GM18873 (cell line): ENCODE data around the gene ARHGAP24.
"Not testable (repeated sequence)": the region's sequence is repeated elsewhere in the genome, so short reads cannot be mapped to it uniquely, and the experiment has no call there.

Source experiments
- ATAC-seq: cut with Tn5 transposase; IDR thresholded peaks from one replicate; pipeline ENCODE4 v1.9.1; 2021; ENCODE audit warnings: mild to moderate bottlenecking, moderate library complexity, moderate number of reproducible peaks; ENCODE audit not compliant: unreplicated experiment, low FRiP score

Gene ARHGAP24

DNA sequence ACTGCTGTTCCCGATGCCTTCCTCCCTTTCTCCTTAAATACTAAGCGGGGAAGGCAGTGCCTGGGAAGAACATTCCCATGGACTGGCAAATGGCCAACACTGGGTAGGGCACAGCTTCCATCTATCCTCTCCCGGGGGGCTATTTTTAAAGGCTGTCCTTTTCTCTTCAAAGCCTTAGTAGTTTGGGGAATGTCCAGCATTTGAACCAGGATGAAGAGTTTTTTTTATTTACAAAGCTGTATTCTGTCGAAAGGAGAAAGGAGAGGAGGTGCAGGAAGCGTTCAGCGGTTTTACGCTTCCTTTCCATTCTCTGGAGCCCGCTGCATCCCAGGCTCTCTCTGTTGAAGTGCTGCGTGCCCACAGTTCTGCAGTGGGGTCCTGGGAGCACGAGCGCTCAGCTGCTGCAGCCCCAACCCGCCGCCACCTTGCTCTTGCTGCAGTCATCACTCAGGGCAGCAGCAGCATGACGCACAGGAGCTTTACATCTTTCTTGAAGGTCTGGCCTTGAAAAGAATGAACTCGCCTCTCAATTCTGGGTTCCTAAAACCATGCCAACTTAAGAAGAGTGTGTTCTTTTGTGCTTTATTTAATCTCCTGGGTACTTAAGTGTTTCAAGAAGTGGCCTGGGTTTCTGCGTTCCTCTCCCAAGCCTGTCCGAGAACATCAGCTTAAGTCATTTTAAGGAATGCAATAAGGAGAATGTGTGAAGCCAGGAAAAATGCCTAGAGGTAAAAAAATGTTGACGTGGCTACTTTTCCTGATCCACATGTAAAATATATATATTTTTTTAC, 457.7 kb downstream of the ARHGAP24 start:
- ATAC-seq: no peak

DNA sequence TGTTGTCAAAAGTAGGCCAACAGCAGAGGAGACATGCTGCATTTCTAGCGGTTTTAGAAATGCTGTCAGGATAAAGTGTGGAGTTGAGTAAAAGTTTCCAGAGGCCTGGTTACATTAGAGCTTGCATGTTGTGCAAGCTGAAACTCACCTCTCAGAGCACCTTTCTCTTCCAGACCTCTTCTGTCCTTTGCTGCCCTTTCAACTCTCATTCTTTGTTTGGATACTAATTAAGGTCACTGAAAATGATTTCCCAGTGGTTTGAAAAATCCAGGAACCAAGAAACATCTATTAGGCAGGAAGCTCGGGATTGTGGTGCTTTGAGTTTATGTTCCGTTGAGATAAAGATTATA, 458.3 kb downstream of the ARHGAP24 start:
- ATAC-seq: no peak

DNA sequence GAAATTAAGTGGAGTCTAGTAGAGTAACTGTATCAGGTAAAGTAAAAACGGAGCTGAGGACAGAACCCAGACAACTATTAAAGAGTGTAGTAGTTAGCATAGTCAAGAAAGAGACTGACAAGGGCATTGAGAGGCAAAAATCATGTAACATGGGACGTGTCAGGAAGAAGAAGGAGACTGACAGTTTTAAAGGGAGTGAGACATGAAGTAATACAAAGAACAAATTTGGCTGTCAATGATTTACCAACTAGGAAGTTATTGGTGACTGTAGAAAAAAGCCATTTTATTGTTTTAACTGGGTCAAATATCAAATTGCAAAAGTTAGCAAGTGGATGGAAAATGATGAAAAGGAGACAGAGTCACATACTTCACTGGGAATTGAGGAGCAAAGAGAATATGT, 462.6 kb downstream of the ARHGAP24 start:
- no peak for ATAC-seq

DNA sequence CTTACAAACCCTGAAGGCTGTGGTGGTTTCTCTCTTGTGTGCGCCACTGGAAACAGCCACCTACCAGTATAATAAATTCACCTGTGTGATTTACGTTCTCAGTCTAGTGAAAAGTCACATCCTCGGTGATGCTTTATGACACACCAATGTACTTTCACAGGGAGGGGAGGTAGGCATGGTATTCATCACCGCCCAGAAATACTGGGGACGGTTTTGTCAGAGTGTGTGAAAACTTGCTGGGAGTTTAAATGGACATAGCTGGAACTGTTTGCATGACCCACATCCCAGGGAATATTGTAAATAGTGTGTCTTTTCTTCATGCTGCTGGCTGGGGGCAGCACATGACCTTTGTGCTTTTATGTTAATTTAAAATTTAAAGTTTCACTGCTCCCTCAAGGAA, 463.1 kb downstream of the ARHGAP24 start:
- ATAC-seq: no peak

DNA sequence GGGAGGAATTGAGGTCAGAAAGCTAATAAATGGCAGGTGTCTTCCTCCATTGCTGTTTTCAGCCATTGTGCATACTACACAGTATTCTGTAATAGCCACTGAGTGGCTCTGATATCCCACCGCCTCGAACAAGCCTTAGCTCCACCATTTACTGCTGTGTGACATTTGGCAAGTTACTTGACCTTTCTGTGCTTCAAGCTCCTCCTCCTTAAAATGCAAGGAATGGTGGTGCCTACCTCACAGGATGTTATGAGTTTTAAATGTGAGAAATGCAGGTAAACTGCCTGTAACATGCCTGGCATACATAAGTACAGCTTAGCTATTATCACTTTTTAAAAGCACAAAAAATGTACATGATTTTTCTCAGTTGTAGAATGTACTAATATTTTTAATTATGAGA, 464.0 kb downstream of the ARHGAP24 start:
- no peak for ATAC-seq

DNA sequence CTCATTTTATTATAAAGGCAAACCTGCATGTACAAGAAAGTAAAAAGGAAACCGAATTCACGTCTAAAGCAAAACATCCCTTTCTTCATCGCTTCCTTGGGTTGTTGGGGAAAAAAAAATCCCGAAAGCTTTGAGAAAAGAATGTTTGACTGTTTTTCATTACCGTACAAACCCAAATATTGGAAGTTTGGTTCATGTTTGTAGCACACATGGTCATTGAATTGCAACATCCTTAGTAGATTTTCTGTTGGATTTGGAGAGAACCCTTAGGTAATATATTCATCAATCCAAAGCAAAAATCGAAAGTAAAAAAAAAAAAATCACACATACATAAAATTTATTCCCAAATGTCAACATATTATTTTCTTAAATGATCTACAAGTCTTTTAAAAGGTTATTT, 464.6 kb downstream of the ARHGAP24 start:
- no peak for ATAC-seq

DNA sequence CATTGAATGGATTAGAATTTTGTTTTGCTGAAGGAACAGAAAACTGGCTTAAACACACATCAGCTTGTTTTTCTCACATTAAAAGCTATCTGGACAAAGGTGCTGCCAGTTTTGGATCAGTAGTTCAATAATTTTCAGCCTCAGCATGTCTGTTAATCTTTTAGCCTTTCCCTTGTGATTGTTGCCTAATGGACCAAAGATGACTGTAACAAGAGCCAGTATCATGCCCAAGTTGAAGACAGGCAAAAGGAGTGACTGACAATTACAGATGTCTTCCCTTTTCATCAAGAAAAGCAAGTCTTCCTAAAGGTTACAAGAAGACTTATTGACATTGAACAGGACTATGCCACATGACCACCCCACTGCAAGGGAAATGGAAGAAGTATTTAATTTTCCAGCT, 465.2 kb downstream of the ARHGAP24 start:
- ATAC-seq: no peak

DNA sequence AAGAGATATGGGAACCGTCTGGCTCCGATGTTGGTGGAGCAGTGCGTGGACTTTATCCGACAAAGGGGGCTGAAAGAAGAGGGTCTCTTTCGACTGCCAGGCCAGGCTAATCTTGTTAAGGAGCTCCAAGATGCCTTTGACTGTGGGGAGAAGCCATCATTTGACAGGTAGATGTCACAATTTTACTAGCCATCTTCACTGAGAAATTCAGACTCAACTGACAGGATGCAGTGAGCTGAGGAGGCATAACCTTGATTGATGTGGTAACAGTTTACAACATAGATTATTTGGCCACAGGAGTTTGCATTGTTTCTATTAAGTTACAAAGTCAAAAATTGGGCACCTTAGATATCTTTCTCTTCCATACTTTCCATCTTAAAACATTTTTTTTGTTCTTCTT, 467.2 kb downstream of the ARHGAP24 start:
- no peak for ATAC-seq

DNA sequence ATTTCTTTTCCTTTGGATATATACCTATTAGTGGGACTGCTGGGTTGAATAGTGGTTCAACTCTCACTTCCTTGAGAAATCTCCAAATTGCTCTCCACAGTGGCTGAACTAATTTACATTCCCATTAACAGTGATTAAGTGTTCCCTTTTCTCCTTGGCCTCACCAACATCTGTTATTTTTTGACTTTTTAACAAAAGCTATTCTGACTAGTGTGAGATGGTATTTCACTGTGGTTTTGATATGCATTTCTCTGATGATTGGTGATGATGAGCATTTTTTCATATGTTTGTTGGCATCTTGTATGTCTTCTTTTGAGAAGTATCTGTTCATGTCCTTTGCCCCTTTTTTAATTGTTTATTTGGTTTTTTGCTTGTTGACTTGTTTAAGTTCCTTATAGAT, 471.9 kb downstream of the ARHGAP24 start:
- no peak for ATAC-seq

DNA sequence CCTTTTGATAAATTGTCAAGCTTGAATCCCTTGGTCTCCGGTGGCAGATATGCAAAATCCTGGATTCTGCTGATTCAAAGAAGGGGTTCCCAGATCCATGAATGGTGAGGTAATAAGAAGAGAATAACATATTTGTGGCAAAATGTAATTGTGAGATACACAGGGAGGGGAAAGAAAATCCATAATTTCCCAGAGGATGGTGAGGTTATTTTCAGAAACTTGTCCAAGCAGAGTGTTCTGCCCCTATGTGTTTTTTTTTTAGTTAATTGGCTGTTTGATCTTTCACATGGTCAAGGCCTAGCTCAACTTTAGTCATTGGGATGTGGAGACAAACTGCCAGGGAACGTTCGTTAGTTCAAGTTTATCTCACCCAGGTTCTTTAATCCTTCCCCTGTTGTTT, 476.1 kb downstream of the ARHGAP24 start:
- ATAC-seq: no peak

DNA sequence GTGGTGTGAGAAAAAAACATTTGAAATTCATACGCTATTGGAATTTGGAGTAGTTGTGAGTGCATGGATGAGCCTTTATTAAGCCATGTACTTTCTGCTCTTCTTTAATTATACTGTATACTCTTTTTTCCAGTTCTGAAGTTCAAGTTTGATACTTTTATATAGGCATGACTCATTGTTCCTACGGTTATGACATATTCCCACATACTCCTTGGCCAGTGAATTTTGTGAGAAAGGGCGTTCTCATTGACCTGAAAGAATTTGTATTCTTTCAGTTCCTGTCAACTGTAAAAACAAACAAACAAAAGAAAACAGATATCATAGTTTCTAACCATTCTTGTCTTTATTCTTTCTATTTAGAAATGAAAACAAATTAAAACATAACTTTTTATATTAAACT, 477.6 kb downstream of the ARHGAP24 start:
- ATAC-seq: no peak

DNA sequence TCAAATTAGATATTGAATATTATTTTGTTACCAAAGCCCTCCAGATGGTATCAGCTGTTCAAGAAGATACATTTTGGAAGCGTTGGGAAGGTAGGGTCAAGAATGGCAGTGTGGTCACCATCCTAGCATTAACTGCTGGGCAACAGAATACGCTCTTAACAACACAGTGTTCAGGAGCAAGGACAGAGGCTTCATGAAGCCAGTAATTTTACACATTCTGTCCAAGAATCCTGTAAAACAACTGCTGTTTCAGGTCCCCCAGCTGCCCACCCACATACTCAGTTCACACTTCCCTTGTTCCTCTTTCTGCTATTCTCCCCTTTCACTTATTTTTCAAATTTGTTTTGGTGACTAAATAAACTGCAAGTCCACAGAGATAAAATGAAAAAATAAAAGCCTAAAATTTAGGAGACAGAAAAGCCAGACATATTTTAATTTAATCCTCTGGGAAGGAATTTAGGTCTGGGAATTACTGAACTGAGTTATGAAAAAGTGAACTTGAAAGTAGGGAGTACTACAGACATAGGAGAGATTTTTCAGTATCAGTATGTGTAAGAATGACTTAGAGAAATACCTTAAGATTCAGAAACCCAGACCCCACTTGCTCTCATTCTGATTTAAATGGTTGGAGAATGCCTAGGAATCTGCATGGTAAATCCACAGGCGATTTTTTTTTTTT, 478.2 kb downstream of the ARHGAP24 start:
- no peak for ATAC-seq

DNA sequence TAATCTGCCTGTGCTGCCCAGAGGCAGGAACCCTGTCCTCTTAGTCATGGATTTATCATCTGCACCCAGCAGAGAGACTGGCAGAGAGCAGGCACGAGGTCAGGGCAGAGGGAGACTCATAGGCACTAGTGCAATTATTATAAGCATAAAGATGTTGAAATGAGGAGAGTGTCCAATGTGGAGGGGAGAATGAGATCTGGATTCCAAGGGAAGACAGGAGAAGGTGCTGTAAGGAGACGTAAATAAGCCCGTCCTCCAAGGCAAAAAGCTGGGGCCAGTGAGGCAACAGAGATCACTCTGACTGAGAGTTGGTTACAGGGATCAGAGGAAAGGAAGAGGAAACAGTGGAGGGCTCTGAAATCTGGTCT, 478.7 kb downstream of the ARHGAP24 start:
- no peak for ATAC-seq

DNA sequence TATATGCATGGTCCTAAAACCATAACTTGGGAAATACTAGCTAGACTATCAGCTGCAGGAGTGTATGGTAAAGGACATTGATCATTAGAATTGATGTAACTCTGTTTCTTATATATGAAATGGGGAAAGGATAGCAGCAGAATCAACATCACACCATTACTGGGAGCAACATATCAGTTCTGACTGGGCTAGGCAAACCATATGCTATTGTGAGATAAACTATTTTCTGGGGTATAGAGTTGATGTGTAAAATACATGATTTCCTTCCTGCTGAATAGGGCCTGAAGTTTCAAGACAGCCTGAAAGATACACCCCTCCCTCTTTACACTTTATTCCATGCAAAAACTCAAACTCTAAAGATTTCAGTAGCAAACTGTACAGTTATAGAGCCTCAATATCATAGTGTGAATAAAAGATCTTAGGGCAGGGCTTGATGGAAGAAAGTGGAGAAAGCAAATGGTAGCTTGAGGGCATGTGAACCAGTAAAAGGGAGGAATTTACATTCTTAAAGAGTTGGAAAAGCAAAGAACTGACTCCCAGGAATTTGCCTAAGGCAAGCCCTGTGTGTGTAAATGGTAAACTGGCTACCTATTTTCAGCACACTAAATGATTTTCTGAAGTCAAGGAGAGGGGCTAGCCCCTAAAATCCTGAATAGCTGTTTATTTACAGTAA, 480.8 kb downstream of the ARHGAP24 start:
- ATAC-seq: no peak

DNA sequence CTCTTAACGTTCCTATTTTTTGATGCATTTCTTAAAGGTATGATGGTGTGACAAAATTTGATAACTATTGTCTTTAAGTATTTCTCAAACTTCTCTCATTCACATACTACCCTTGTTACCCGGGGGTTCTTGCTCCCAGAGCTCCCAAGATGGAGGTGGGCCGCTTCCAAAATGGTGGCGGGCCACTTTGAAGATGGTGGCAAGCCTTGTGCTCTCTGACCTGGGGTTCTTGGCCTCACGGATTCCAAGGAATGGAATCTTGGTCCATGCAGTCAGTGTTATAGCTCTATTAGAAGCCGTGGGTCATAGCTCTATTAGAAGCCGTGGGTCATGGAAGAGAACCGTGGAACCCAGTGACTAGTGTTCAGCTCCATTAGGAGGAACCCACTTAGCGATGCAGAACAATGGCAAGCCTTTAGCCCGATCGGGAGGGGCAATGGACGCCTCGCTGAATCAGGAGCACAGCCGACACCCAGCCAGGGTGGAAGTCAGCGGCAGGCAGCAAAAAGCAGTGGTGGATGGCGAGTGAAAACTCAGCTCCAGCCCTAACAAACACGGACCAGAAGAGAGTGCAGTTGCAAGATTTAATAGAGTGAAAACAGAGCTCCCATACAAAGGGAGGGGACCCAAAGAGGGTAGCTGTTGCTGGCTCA, 481.5 kb downstream of the ARHGAP24 start:
- no peak for ATAC-seq

DNA sequence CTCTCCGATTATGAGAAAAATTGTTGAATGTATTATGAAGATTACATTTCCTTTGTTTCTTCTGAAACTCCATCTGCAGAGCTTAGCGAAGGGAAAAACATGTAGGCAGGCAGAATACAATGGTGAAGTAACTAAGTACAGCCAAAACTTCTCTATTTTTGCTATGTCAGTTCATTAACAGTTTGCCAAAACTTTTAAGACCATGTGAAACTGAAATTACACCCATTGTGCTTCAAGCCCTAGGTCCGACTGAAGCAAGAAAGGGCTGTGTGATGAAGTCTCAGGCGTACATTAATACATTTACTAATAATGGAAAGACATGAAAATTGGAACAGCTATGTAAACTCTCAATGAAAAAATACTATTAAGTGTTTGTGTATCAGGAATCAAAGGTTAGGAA, 486.9 kb downstream of the ARHGAP24 start:
- ATAC-seq: no peak

DNA sequence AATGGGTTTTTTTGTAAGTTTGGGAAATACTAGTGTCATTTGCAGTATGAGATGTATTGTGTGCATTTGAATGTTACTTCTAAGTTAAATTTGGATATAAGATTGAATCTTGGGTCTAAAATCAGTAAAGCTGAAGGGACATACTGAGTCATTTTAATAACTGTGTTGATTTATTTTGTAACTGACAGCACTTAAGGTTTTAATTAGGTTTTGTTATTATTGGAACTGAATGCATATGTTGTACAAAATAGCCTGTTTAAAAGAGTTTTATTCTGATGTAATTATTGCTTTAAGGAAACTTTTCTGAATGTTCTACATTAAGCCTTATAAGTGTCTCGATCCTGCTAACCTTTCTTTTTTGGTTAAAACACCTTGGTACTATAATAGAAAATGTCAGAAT, 488.3 kb downstream of the ARHGAP24 start:
- ATAC-seq: no peak

DNA sequence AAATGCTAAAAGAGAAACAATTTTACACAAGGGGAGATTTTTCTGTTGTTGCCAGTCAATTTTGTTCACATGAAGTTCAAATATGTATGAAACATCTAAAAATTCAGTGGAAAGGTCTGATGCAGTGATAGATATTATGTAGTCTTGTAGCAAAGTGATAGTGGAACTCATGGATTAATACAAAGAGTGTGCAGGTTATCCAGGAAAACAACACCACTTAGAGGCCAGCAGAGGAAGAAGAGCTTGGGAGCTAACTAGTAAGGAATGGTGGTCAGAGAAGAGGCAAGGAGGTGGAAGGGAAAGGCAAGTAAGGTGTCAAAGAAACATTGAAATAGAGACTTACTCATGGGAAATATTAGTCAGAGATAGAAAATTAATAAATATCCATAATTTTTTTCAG, 489.3 kb downstream of the ARHGAP24 start:
- no peak for ATAC-seq

DNA sequence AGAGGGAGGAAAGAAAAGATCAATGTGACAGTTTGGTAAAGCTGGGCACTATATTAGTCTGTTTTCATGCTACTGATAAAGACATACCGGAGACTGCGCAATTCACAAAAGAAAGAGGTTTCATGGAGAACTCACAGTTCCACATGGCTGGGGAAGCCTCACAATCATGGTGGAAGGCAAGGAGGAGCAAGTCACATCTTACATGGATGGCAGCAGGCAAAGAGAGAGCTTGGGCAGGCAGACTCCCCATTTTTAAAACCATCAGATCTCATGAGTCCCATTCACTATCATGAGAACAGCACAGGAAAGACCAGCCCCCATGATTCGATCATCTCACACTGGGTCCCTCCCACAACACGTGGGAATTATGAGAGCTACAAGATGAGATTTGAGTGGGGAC, 490.1 kb downstream of the ARHGAP24 start:
- ATAC-seq: not testable (repeated sequence)

DNA sequence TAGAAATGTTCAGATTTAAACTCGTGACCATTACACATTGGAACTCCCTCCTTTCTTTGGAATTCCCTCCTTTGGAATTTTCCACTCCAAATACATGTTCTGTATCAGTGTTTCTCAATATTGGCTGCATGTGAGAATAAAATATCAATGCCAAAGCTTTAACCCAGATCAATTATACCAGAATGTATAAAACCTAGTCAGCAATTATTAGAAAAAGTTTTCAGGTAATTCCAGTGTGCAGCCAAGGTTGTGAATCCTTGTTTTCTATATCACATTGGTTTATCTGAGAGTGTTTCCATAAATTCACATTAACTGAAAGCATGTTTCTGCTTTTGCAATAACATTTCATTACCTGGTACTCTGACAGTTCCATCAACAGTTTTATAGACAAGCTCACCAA, 490.6 kb downstream of the ARHGAP24 start:
- ATAC-seq: no peak

DNA sequence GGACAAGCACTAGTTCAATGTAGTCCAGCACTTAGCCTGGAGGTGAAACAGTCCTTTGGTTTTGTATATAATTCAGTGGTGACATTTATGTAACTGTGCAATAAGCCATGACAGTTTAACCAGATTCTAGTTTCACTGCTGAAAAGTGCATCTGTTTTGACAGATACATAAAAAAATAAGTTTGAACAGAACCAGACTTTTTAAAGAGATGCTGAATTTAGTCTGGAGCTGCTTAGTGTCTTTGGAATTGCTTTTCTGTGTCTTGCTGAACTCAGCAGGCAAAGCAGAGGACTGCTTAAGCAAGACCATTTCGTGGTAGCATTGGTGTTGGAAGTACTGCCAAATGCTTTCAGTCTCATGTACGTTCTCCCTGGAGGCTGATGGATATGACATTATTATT, 491.4 kb downstream of the ARHGAP24 start:
- ATAC-seq: no peak
